Measurements from ENCODE around the gene COLEC12.
A peak's percentile ranks its signal among the peaks of the same experiment; 100 is the strongest.

COLEC12 gene

DNA sequence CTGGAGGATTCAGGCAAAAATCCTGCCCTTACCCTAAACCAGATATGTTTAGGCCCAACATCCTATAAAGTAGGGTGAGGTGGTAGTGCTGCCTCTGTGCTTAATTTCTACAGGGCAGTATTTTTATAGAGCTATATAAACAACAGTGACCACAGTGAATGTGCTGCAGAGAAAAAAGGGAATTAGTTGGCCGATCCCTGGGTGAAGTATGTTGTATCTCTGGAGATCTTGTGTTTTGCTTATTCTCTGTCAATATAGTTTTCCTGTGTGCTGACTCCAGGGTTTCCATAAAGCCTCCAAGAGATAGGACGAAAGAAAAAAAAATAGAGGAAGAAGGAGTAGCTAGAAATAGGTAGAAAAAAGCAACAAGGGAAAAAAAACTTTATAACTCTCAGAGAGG, 143.7 kb downstream of the COLEC12 start:
- no peaks in the 10 kb centered on the region for H3K9me3 ChIP-seq (ENCODE audit: control insufficient read depth in 2 of 2, low read length in 2 of 2)
- H3K9ac ChIP-seq (ENCODE audit: low read length in 2 of 2) = no peak overlapping the region
- H3K27me3 ChIP-seq (ENCODE audit: control insufficient read depth in 1 of 2, insufficient read depth in 2 of 2, low read length in 2 of 2) = no peaks in the 10 kb centered on the region
- H3K36me3 ChIP-seq (ENCODE audit: control insufficient read depth in 2 of 2, insufficient read depth in 2 of 2, low read length in 2 of 2) = no peaks in the 10 kb centered on the region
- no peak overlapping the region for H3K4me3 ChIP-seq (ENCODE audit: low read length in 2 of 2)
- peak overlapping the region; percentile 53 for H3K27ac ChIP-seq (ENCODE audit: low read length)
- H3K4me1 ChIP-seq (ENCODE audit: control insufficient read depth, insufficient read depth, low read length) = peaks cover 24% of the 10 kb centered on the region

DNA sequence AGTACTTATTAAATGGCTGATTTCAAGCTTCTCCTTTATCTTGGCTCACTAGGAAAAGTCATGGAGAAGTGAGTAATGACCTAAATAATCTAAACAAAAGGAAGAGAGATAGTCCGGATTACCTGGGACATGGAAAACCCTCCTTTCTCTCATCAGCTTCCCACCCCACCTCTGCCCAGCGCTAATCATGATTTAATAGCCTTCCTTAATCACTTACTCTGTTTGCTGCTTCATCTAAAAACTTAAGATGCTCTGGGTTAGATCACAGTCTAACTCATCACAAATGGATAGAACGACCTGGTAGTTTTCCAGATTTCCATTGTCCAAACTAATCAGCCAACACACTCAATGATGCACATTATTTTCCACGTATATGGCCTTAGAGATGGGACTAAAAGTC, 144.8 kb downstream of the COLEC12 start:
- Histone ChIP-seq H3K27ac (ENCODE audit: low read length) (no peak overlapping the region), H3K9me3 (ENCODE audit: control insufficient read depth in 2 of 2, low read length in 2 of 2) (no peaks in the 10 kb centered on the region), H3K4me1 (ENCODE audit: control insufficient read depth, insufficient read depth, low read length) (peaks cover 25% of the 10 kb centered on the region), H3K9ac (ENCODE audit: low read length in 2 of 2) (no peak overlapping the region), H3K36me3 (ENCODE audit: control insufficient read depth in 2 of 2, insufficient read depth in 2 of 2, low read length in 2 of 2) (no peaks in the 10 kb centered on the region), H3K4me3 (ENCODE audit: low read length in 2 of 2) (no peak overlapping the region), H3K27me3 (ENCODE audit: control insufficient read depth in 1 of 2, insufficient read depth in 2 of 2, low read length in 2 of 2) (no peaks in the 10 kb centered on the region)

DNA sequence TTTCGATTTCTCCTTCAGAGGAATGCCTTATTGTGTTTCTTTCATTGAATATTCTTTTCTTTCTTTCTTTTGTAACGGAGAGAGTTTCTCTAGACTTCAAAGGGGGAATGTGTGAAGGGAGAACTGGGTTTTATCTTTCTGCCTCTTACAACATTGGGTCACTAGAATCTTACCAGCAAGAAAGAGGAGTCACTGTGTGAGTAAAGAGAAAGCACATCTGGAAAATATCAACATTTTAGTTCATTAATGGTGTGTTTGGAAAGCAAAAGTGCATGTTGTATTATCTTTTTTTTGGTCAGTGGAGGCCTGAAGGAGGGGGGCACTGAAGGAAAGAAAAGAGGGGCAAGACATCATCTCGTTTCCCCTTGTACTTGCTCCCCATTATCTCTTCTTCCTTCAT, 146.0 kb downstream of the COLEC12 start:
- Histone ChIP-seq H3K27me3 (ENCODE audit: control insufficient read depth in 1 of 2, insufficient read depth in 2 of 2, low read length in 2 of 2) (no peaks in the 10 kb centered on the region), H3K9ac (ENCODE audit: low read length in 2 of 2) (no peak overlapping the region), H3K36me3 (ENCODE audit: control insufficient read depth in 2 of 2, insufficient read depth in 2 of 2, low read length in 2 of 2) (no peaks in the 10 kb centered on the region), H3K27ac (ENCODE audit: low read length) (no peak overlapping the region), H3K4me1 (ENCODE audit: control insufficient read depth, insufficient read depth, low read length) (peaks cover 25% of the 10 kb centered on the region), H3K9me3 (ENCODE audit: control insufficient read depth in 2 of 2, low read length in 2 of 2) (no peaks in the 10 kb centered on the region), H3K4me3 (ENCODE audit: low read length in 2 of 2) (no peak overlapping the region)

DNA sequence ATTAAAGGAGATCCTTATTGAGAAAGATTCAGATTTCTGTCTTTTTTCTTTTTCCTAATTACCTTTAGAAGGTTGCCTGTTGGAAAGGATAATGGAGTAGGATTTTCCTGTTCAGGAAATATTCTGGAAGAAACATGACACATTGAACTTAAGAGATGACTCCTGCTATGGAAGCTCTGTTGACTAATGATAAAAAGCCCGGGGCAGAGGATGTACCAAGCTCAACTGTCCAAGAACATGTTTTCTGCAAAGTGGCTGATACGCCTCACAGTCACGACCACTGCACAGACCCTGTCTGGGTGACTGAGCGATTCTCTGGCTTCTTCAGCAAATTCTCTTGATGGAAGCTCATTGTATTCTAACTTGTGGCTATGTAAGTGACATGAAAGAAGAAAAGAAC, 146.5 kb downstream of the COLEC12 start:
- Histone ChIP-seq H3K4me3 (ENCODE audit: low read length in 2 of 2) (no peak overlapping the region), H3K9ac (ENCODE audit: low read length in 2 of 2) (no peak overlapping the region), H3K27ac (ENCODE audit: low read length) (peak overlapping the region; percentile 7), H3K9me3 (ENCODE audit: control insufficient read depth in 2 of 2, low read length in 2 of 2) (no peaks in the 10 kb centered on the region), H3K36me3 (ENCODE audit: control insufficient read depth in 2 of 2, insufficient read depth in 2 of 2, low read length in 2 of 2) (no peaks in the 10 kb centered on the region), H3K4me1 (ENCODE audit: control insufficient read depth, insufficient read depth, low read length) (peaks cover 25% of the 10 kb centered on the region), H3K27me3 (ENCODE audit: control insufficient read depth in 1 of 2, insufficient read depth in 2 of 2, low read length in 2 of 2) (no peaks in the 10 kb centered on the region)

DNA sequence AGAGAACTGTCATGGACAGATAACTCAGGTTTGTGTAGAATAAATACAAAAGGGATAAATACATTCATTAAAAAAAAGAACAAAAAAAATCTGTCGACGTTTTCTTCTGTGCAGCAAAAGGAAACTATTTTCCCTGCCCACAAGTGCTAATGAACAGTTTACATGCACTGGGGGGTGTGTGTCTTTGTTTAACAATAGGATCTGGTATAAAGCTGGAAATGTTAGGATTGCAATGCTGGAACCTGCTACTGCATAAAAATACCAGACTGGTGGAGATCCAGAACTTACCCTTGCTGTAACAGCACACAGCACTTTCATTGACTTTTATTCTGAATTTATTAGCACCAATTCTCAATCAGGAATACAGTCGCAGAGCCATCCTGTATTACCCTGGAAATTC, 148.1 kb downstream of the COLEC12 start:
- no peak overlapping the region for H3K9ac ChIP-seq (ENCODE audit: low read length in 2 of 2)
- H3K4me1 ChIP-seq (ENCODE audit: control insufficient read depth, insufficient read depth, low read length) = peaks cover 22% of the 10 kb centered on the region
- H3K27me3 ChIP-seq (ENCODE audit: control insufficient read depth in 1 of 2, insufficient read depth in 2 of 2, low read length in 2 of 2) = no peaks in the 10 kb centered on the region
- no peak overlapping the region for H3K4me3 ChIP-seq (ENCODE audit: low read length in 2 of 2)
- no peaks in the 10 kb centered on the region for H3K36me3 ChIP-seq (ENCODE audit: control insufficient read depth in 2 of 2, insufficient read depth in 2 of 2, low read length in 2 of 2)
- H3K9me3 ChIP-seq (ENCODE audit: control insufficient read depth in 2 of 2, low read length in 2 of 2) = no peaks in the 10 kb centered on the region
- H3K27ac ChIP-seq (ENCODE audit: low read length) = no peak overlapping the region

DNA sequence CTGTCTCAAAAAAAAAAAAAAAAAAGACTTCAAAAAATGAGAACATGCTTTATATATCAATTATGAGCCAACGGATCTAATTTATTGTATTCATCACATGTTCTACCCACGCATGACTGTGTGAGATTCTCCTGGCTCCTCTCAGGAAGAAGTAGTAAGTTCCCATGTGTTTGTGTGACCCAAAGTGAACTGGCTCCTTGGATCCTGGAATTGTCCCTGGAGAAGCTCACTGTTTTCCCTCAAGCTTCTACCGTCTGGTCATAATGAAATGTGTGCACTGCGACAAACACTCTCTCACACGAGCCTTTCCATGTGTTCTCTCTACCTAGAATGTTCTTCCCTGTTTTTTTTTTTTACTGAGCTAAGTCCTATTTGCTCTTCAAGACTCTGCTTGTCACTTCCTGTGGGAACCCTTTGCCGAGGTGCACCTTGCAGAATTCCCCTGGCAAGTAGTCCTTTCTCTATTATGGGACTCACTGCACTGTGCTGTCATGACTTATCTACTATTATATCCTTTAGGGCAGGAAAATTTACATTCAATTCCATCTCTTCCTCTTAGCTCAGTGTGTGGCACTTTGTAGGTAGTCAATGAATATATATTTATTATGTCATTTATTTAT, 149.4 kb downstream of the COLEC12 start:
- Histone ChIP-seq H3K4me1 (ENCODE audit: control insufficient read depth, insufficient read depth, low read length) (peaks cover 8% of the 10 kb centered on the region), H3K9me3 (ENCODE audit: control insufficient read depth in 2 of 2, low read length in 2 of 2) (peaks cover 0 to 5% of the 10 kb centered on the region in 2 donors), H3K9ac (ENCODE audit: low read length in 2 of 2) (no peak overlapping the region), H3K36me3 (ENCODE audit: control insufficient read depth in 2 of 2, insufficient read depth in 2 of 2, low read length in 2 of 2) (no peaks in the 10 kb centered on the region), H3K4me3 (ENCODE audit: low read length in 2 of 2) (no peak overlapping the region), H3K27ac (ENCODE audit: low read length) (no peak overlapping the region), H3K27me3 (ENCODE audit: control insufficient read depth in 1 of 2, insufficient read depth in 2 of 2, low read length in 2 of 2) (no peaks in the 10 kb centered on the region)

DNA sequence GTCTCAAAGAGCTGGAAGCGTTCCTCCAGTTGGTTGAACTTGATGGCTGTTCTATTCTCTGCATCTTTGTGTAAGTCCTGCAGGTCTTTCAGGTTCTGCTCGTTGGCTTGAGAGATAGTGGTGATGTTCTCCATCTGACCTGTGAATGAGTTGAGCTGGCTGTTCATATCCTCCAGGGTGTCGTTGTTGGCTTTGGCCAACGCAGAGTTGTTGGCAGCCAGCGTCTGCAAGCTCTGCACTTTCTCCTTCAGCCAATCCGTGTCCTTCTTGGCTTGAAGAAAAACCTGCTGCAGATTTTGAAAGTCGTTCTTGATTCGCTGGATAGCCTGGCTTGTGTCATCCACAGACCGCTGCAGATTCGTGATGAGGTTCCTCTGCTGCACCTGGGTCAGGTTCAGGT, 153.9 kb downstream of the COLEC12 start:
- Histone ChIP-seq H3K27me3 (ENCODE audit: control insufficient read depth in 1 of 2, insufficient read depth in 2 of 2, low read length in 2 of 2) (no peaks in the 10 kb centered on the region), H3K9ac (ENCODE audit: low read length in 2 of 2) (no peak overlapping the region), H3K36me3 (ENCODE audit: control insufficient read depth in 2 of 2, insufficient read depth in 2 of 2, low read length in 2 of 2) (no peaks in the 10 kb centered on the region), H3K27ac (ENCODE audit: low read length) (no peak overlapping the region), H3K4me1 (ENCODE audit: control insufficient read depth, insufficient read depth, low read length) (no peaks in the 10 kb centered on the region), H3K9me3 (ENCODE audit: control insufficient read depth in 2 of 2, low read length in 2 of 2) (peaks cover 0 to 9% of the 10 kb centered on the region in 2 donors), H3K4me3 (ENCODE audit: low read length in 2 of 2) (no peak overlapping the region)

DNA sequence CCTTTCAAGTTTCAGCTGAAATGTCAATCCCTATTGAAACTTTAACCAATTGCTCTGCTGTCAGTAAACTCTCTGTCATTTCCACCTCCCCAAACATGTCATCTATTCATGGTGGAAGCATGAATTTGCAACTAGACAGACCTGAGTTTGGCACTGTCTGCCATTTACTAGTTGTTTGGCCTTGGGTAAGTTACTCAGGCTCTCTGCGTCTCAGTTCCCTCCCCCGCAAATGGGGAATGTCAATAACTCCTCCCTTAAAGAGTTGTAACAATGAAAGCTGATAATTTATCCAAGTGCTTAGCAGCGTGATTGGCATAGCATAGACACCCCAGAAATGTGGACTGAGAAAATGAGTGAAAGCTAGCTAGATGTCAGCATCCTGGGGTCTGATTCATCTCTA, 159.4 kb downstream of the COLEC12 start:
- no peak overlapping the region for H3K27ac ChIP-seq (ENCODE audit: low read length)
- H3K27me3 ChIP-seq (ENCODE audit: control insufficient read depth in 1 of 2, insufficient read depth in 2 of 2, low read length in 2 of 2) = no peaks in the 10 kb centered on the region
- H3K36me3 ChIP-seq (ENCODE audit: control insufficient read depth in 2 of 2, insufficient read depth in 2 of 2, low read length in 2 of 2) = no peaks in the 10 kb centered on the region
- no peak overlapping the region for H3K9ac ChIP-seq (ENCODE audit: low read length in 2 of 2)
- peaks cover 5% of the 10 kb centered on the region for H3K4me1 ChIP-seq (ENCODE audit: control insufficient read depth, insufficient read depth, low read length)
- no peak overlapping the region for H3K4me3 ChIP-seq (ENCODE audit: low read length in 2 of 2)
- H3K9me3 ChIP-seq (ENCODE audit: control insufficient read depth in 2 of 2, low read length in 2 of 2) = peaks cover 0 to 4% of the 10 kb centered on the region in 2 donors

DNA sequence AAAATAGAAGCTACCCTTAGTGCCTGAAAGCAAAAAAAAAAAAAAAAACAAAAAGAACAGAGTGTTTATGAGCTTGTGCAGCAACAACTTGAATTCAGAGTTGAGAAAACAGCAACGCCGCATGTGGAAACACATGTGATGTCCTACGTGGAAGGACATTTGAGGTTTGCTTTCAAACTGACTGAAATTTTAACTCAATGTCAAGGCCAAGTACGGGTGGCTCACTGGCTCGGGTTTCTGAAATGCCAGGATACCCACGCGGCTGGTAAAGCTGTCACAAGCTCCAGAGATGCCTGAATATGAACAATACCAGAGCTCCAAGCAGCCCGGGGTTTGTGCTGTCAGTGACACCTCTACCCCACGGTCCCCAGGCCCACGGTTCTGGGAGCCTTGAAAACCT, 160.5 kb downstream of the COLEC12 start:
- Histone ChIP-seq H3K9me3 (ENCODE audit: control insufficient read depth in 2 of 2, low read length in 2 of 2) (no peaks in the 10 kb centered on the region), H3K27me3 (ENCODE audit: control insufficient read depth in 1 of 2, insufficient read depth in 2 of 2, low read length in 2 of 2) (no peaks in the 10 kb centered on the region), H3K36me3 (ENCODE audit: control insufficient read depth in 2 of 2, insufficient read depth in 2 of 2, low read length in 2 of 2) (no peaks in the 10 kb centered on the region), H3K4me3 (ENCODE audit: low read length in 2 of 2) (no peak overlapping the region), H3K4me1 (ENCODE audit: control insufficient read depth, insufficient read depth, low read length) (peaks cover 5% of the 10 kb centered on the region), H3K27ac (ENCODE audit: low read length) (no peak overlapping the region), H3K9ac (ENCODE audit: low read length in 2 of 2) (no peak overlapping the region)

DNA sequence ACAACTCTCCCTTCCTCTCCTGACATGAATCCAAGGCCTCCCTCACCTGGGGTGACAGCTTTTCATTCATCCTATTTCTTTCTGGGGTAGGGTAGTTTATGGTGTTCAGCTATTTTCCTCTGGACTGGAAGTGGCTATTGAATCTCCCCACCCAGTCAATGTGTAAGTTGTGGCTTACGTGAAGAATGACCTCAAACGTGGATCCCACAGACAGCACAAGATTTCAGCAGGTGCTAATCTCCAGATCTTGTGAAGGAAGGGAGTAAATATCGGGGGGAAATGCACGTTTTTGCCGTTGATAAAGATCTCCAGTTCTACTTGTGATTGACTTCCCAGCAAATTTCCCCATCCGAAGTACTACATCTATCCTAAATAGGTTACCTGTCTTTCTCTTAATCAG, 161.3 kb downstream of the COLEC12 start:
- H3K4me3 ChIP-seq (ENCODE audit: low read length in 2 of 2) = no peak overlapping the region

DNA sequence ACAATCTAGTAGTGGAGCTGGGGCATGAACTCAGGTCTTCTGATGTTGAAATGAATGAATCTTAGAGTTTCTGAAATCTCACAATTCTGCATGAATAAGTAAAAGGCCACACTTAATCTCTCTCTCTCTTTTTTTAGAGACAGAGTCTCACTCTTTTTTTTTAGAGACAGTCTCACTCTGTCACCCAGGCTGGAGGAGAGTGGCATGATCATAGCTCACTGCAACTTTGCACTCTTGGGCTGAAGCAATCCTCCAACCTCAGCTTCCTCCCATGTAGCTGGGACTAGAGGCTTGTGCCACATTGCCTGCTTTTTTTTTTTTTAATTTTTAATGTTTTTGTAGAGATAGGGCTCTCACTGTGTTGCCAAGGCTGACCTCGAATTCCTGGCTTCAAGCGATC, 163.8 kb downstream of the COLEC12 start:
- Histone ChIP-seq H3K9me3 (ENCODE audit: control insufficient read depth in 2 of 2, low read length in 2 of 2) (no peaks in the 10 kb centered on the region), H3K36me3 (ENCODE audit: control insufficient read depth in 2 of 2, insufficient read depth in 2 of 2, low read length in 2 of 2) (no peaks in the 10 kb centered on the region), H3K27me3 (ENCODE audit: control insufficient read depth in 1 of 2, insufficient read depth in 2 of 2, low read length in 2 of 2) (no peaks in the 10 kb centered on the region), H3K4me3 (ENCODE audit: low read length in 2 of 2) (no peak overlapping the region), H3K27ac (ENCODE audit: low read length) (no peak overlapping the region), H3K4me1 (ENCODE audit: control insufficient read depth, insufficient read depth, low read length) (peaks cover 19% of the 10 kb centered on the region), H3K9ac (ENCODE audit: low read length in 2 of 2) (no peak overlapping the region)

More for the DNA sequence above, 161.3 kb downstream of the COLEC12 start:
- Histone ChIP-seq H3K9me3 (ENCODE audit: control insufficient read depth in 2 of 2, low read length in 2 of 2) (no peaks in the 10 kb centered on the region), H3K9ac (ENCODE audit: low read length in 2 of 2) (no peak overlapping the region), H3K36me3 (ENCODE audit: control insufficient read depth in 2 of 2, insufficient read depth in 2 of 2, low read length in 2 of 2) (no peaks in the 10 kb centered on the region), H3K27me3 (ENCODE audit: control insufficient read depth in 1 of 2, insufficient read depth in 2 of 2, low read length in 2 of 2) (no peaks in the 10 kb centered on the region), H3K4me1 (ENCODE audit: control insufficient read depth, insufficient read depth, low read length) (peaks cover 5% of the 10 kb centered on the region), H3K27ac (ENCODE audit: low read length) (no peak overlapping the region)
